DOHH2 (cell line): Measurements from ENCODE around the gene HSF5.

Source experiments
- H3F3A ChIP-seq: fragments of 200-600 bp; sonication (generic), shearing (Covaris generic); 2 replicates; pipeline ENCODE4 v1.6.0; 2016; ENCODE audit warnings: antibody characterized with exemption, mild to moderate bottlenecking; ENCODE audit not compliant: control insufficient read depth, insufficient read depth
- H3K27ac ChIP-seq: fragments of 200-600 bp; sonication (generic); 2 replicates; pipeline ENCODE4 v1.5.1; 2014; ENCODE audit warnings: low read depth, mild to moderate bottlenecking, low read length, moderate library complexity
- H3K27me3 ChIP-seq: fragments of 200-600 bp; sonication (generic); 2 replicates; pipeline ENCODE4 v1.6.1; 2014; ENCODE audit warnings: mild to moderate bottlenecking, low read length, mixed read lengths; ENCODE audit not compliant: control insufficient read depth
- H3K36me3 ChIP-seq: fragments of 200-600 bp; sonication (generic); 2 replicates; pipeline ENCODE4 v1.6.1; 2014; ENCODE audit warnings: mild to moderate bottlenecking, low read length, moderate library complexity, mixed read lengths; ENCODE audit not compliant: control insufficient read depth
- H3K4me1 ChIP-seq: fragments of 200-600 bp; sonication (generic); 2 replicates; pipeline ENCODE4 v1.6.1; 2014; ENCODE audit warnings: mild to moderate bottlenecking, low read length, mixed read lengths; ENCODE audit not compliant: control insufficient read depth
- H3K4me2 ChIP-seq: fragments of 200-600 bp; sonication (generic); 2 replicates; pipeline ENCODE4 v1.6.0; 2014; ENCODE audit warnings: mild to moderate bottlenecking, low read length, moderate library complexity
- H3K4me3 ChIP-seq: fragments of 200-600 bp; sonication (generic); 2 replicates; pipeline ENCODE4 v1.5.1; 2014; ENCODE audit warnings: mild to moderate bottlenecking, low read length, mixed read lengths
- H3K79me2 ChIP-seq: fragments of 200-600 bp; sonication (generic); 2 replicates; pipeline ENCODE4 v1.6.1; 2014; ENCODE audit warnings: mild to moderate bottlenecking, low read length, mixed read lengths; ENCODE audit not compliant: control insufficient read depth
- H3K9me2 ChIP-seq: fragments of 200-600 bp; sonication (generic); replicated peaks from 2 replicates; pipeline ENCODE4 v1.6.1; 2014; ENCODE audit warnings: mild to moderate bottlenecking, low read length, mixed read lengths; ENCODE audit not compliant: control insufficient read depth
- H3K9me3 ChIP-seq: fragments of 200-600 bp; sonication (generic); 2 replicates; pipeline ENCODE4 v1.6.1; 2014; ENCODE audit warnings: antibody characterized with exemption, low read length, mixed read lengths; ENCODE audit not compliant: control insufficient read depth, insufficient read depth
- H4K20me1 ChIP-seq: fragments of 200-600 bp; sonication (generic); 2 replicates; pipeline ENCODE4 v1.6.0; 2014; ENCODE audit warnings: low read depth, mild to moderate bottlenecking, antibody characterized with exemption, low read length, moderate library complexity; ENCODE audit not compliant: control insufficient read depth, insufficient read depth
- EZH2phosphoT487 ChIP-seq: fragments of 200-600 bp; sonication (generic); IDR thresholded peaks from 2 replicates; pipeline ENCODE4 v1.6.1; 2017; ENCODE audit warnings: borderline replicate concordance, mild to moderate bottlenecking, antibody characterized with exemption, low read length, moderate library complexity, mixed read lengths
- TF ChIP-seq, protein P1 (sequence below): fragments of 200-600 bp; sonication (generic); IDR thresholded peaks from one replicate; pipeline ENCODE4 v1.5.1; 2014; ENCODE audit warnings: antibody characterized with exemption, mild to moderate bottlenecking, low read depth, low read length; ENCODE audit not compliant: poor library complexity, severe bottlenecking

The HSF5 gene

DNA sequence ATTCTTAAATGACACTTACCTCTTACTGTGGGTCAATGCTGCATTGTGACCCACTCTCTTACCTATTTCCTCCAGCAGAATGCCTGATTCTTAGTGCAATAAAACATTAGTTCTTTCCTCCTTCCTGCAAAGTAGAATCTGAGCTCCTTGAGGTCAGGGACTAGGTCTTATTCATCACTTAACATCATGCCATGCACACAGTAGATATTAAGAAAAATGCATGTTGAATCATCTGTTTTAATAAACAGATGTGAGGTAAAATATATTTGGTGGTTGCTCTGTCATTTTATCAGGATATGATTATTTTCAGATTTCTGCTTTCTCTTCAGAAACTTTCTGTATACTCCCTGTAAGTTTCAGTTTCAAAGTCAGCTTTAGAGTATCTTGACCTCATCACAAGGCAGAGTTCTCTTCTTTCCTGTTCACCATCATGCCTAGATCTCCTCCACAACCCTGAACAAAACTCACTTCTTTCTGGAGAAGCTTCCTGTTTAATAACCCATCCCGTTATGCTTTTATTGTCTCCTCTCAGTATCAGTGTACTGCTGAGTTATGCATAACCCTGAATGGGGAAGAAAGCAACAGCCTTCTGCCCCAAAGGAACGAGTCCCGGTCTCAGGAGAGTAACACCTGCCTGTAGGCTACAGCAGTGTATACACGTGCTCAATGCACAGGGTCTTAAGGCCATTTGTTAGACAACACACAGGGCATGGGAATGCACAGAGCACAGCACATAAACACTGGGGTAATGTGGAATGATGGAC, 105.9 kb downstream of the HSF5 start:
- no peaks in the 10 kb centered on the region for H3K79me2 ChIP-seq
- no peaks in the 10 kb centered on the region for H3K9me3 ChIP-seq
- H3K27me3 ChIP-seq, result no peaks in the 10 kb centered on the region
- no peaks in the 10 kb centered on the region for H4K20me1 ChIP-seq
- H3K27ac ChIP-seq, result no peak overlapping the region
- H3K9me2 ChIP-seq, result no peaks in the 10 kb centered on the region
- no peaks in the 10 kb centered on the region for H3F3A ChIP-seq
- H3K4me2 ChIP-seq, result peak overlapping the region; percentile 28; the same call in 1 of the 2 replicates
- no peaks in the 10 kb centered on the region for H3K36me3 ChIP-seq
- H3K4me1 ChIP-seq, result peaks cover 13% of the 10 kb centered on the region
- H3K4me3 ChIP-seq, result no peak overlapping the region
- no peak for TF ChIP-seq EZH2phosphoT487
- TF ChIP-seq, protein P1, sequence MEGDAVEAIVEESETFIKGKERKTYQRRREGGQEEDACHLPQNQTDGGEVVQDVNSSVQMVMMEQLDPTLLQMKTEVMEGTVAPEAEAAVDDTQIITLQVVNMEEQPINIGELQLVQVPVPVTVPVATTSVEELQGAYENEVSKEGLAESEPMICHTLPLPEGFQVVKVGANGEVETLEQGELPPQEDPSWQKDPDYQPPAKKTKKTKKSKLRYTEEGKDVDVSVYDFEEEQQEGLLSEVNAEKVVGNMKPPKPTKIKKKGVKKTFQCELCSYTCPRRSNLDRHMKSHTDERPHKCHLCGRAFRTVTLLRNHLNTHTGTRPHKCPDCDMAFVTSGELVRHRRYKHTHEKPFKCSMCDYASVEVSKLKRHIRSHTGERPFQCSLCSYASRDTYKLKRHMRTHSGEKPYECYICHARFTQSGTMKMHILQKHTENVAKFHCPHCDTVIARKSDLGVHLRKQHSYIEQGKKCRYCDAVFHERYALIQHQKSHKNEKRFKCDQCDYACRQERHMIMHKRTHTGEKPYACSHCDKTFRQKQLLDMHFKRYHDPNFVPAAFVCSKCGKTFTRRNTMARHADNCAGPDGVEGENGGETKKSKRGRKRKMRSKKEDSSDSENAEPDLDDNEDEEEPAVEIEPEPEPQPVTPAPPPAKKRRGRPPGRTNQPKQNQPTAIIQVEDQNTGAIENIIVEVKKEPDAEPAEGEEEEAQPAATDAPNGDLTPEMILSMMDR, result no peak

DNA sequence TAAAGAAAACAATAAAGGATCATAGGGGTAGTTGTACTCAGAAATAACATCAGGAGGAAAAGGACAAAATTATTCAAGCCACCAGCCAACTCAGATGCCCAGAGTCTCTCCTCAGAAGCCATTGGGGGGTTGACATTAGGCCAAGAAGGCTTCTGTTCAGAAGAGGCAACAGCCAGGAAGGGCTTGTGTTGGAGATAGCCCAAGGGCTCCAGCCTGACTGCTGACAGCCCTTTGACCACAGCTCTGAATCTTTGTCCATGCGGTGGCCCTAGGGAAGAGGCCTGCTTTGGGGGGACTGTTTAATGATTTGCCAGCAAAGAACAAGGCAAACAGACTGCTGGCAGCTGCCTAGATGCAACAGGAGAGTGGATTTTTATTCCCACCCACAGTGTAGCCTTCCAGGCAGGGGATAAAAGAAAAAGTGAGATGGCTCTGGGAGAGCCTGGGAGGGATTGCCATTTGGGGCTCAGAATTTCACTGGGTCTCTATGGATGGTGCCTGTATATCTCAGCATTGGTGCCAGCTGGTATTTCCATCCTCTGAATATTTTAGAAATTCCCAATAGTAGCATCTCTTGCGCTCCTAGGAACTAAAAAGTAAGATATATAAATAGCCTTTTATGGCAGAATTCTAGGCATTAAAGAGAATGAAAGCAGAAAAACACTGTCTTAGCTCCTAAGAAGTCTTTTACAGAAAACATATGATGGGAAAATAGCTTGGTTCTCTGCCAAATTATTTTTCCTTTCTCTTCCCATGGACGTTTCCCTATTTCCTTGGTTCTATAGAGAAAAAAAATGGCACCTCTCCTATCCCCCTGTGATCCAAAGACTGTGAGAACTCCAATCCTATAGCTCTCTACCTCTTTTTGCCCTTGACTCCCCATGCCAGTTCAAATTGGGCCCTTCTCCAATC, 106.8 kb downstream of the HSF5 start:
- H4K20me1 ChIP-seq, result no peaks in the 10 kb centered on the region
- no peaks in the 10 kb centered on the region for H3K9me3 ChIP-seq
- H3K4me1 ChIP-seq, result peaks cover 13% of the 10 kb centered on the region
- no peak overlapping the region for H3K4me3 ChIP-seq
- no peaks in the 10 kb centered on the region for H3K9me2 ChIP-seq
- no peaks in the 10 kb centered on the region for H3F3A ChIP-seq
- H3K4me2 ChIP-seq, result no peak overlapping the region
- H3K79me2 ChIP-seq, result no peaks in the 10 kb centered on the region
- H3K27ac ChIP-seq, result no peak overlapping the region
- TF ChIP-seq, protein P1, result no peak
- no peak for TF ChIP-seq EZH2phosphoT487
- no peaks in the 10 kb centered on the region for H3K36me3 ChIP-seq
- no peaks in the 10 kb centered on the region for H3K27me3 ChIP-seq

DNA sequence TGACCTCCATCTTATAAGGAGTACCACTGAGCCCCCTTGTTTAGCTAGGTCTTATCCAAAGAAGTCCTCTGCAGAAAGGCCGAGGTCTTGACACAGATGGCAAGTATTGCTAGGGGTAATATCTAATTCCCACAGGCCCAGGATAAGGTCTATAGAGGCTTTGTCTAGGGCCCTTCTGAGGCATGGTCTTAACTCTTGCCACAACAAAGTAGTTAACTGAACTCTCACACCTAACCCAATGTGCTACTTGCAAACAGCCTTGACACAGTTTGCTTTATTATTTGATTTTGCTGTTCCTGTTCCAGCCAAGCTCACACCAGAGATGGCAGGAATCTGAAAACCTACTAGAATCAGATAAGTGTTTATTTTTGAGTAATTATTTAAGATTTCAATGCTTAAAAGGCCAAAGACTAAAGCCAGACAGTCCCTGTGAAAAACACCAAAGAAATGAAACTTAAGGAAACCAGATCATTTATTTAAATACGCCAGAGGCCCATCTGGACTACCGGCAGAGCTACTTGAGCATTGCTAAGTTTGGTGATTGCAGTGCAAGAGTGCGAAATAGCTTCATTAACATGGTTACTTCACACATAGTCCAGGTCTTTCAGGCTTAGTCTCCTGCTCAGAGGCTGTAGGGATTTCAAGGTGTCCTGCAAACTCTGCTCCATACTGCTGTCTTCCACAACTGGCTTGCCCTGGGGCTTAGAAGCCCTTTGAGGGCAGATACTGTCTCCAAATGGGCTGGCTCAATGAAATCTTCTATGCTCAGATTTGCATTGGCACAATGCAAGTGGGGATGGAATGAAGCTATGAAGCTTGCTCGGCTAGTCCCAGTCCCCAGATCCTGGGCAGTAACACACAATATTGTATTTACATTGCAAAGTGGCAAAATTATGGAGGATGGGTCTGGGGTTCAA, 107.7 kb downstream of the HSF5 start:
- H3K27me3 ChIP-seq, result no peaks in the 10 kb centered on the region
- H3K4me1 ChIP-seq, result peaks cover 13% of the 10 kb centered on the region
- H3K9me3 ChIP-seq, result no peaks in the 10 kb centered on the region
- no peaks in the 10 kb centered on the region for H4K20me1 ChIP-seq
- no peaks in the 10 kb centered on the region for H3K9me2 ChIP-seq
- H3K79me2 ChIP-seq, result no peaks in the 10 kb centered on the region
- no peak overlapping the region for H3K4me2 ChIP-seq
- no peak overlapping the region for H3K4me3 ChIP-seq
- H3K36me3 ChIP-seq, result no peaks in the 10 kb centered on the region
- no peak overlapping the region for H3K27ac ChIP-seq
- H3F3A ChIP-seq, result no peaks in the 10 kb centered on the region
- TF ChIP-seq, protein P1, result no peak
- no peak for TF ChIP-seq EZH2phosphoT487
